Esophagus squamous epithelium (tissue), 5 donors: ENCODE data around the gene TNS1. TPM values are rescaled to one million over a fixed set of nuclear protein-coding genes. Genes with fewer than 3 reads are reported as not detected.

Source experiments
- DNase-seq: peaks from one replicate; lab custom pipeline; 2025; lab: John Stamatoyannopoulos, UW
- H3K27ac ChIP-seq, 4 donors: fragments of 200-600 bp; sonication (generic); one replicate each; pipeline ENCODE4 v1.5.1; 2016 to 2019; ENCODE audit warnings: mild to moderate bottlenecking in 1 of 4
- H3K27me3 ChIP-seq, 4 donors: fragments of 200-600 bp; sonication (generic); 1 replicate in 3 of 4; 2 replicates in 1 of 4; pipeline versions ENCODE4 v1.5.1 to v1.6.0; 2017 to 2021; ENCODE audit warnings: antibody characterized with exemption in 1 of 4
- H3K36me3 ChIP-seq, 3 donors: fragments of 200-600 bp; sonication (generic); one replicate each; pipeline ENCODE4 v1.5.1; 2016 to 2019
- H3K4me1 ChIP-seq, 3 donors: fragments of 200-600 bp; sonication (generic); one replicate each; pipeline ENCODE4 v1.5.1; 2017 to 2019
- H3K4me3 ChIP-seq, 4 donors: fragments of 200-600 bp; sonication (generic); 1 replicate in 3 of 4; 2 replicates in 1 of 4; pipeline ENCODE4 v1.5.1; 2016 to 2019; ENCODE audit warnings: mild to moderate bottlenecking in 2 of 4, moderate library complexity in 1 of 4
- H3K9me3 ChIP-seq, 3 donors: fragments of 200-600 bp; sonication (generic); one replicate each; pipeline ENCODE4 v1.5.1; 2016 to 2019
- CTCF ChIP-seq, 6 experiments: fragments of 450-650 bp in 4 of 6; fragments of 200-600 bp in 2 of 6; sonication (generic) in 2 of 6; IDR thresholded peaks; one replicate each; pipeline ENCODE4 v1.5.1; 2016 to 2019; ENCODE audit warnings: antibody characterized with exemption in 6 of 6, mild to moderate bottlenecking in 4 of 6, moderate library complexity in 4 of 6
- POLR2A ChIP-seq, 4 donors: fragments of 450-650 bp; IDR thresholded peaks; one replicate each; pipeline ENCODE4 v1.6.1; 2017; ENCODE audit warnings: antibody characterized with exemption in 4 of 4, mild to moderate bottlenecking in 4 of 4, moderate library complexity in 3 of 4
- WGBS, 2 donors: methylation state at CpG; one replicate each; pipeline ENCODE4 v1.1.5; 2018; 5-methylcytosine and 5-hydroxymethylcytosine counted together
- intact Hi-C: fragments of 100-400 bp; cut with DNase I; formaldehyde crosslinking; loops from one replicate; pipeline ENCODE4 v1.15.0; 2022
- total RNA-seq, 4 donors: library from RNA; depleted of rRNA; stranded (reverse); fragments of >200 nt; gene quantifications; one replicate each; pipeline ENCODE4 v1.1.0, GENCODE V29; 2016
- donor health status: DM: yes; HTN: yes; CAD: no.

The TNS1 gene
- total RNA-seq, 4 donors from 2014 or later = 34.7 to 201 (median 59.2) TPM

GRCh38 chr2:217942731-217943335 lies 60.0 kb downstream of the TNS1 start:
- DNase-seq = no peak
- Histone ChIP-seq H3K36me3 (peaks cover 0 to 5% (median 0%) of the 10 kb centered on the region in 3 donors), H3K4me1 (peaks cover 23 to 91% (median 32%) of the 10 kb centered on the region in 3 donors), H3K4me3 (peak overlapping the region; percentile 30 to 72 (median 58)), H3K27ac (peak overlapping the region; percentile 61 to 95 (median 92)), H3K9me3 (no peaks in the 10 kb centered on the region), H3K27me3 (no peaks in the 10 kb centered on the region)
- no peak for TF ChIP-seq POLR2A (IDR thresholded peaks at IDR 0.05)
- TF ChIP-seq CTCF (IDR thresholded peaks at IDR 0.05) = no peak
- intact Hi-C loops = no loop called here
- WGBS, 2 donors = 33 to 50% methylated on average over 1 to 2 of the region's 3 CpGs

DNA sequence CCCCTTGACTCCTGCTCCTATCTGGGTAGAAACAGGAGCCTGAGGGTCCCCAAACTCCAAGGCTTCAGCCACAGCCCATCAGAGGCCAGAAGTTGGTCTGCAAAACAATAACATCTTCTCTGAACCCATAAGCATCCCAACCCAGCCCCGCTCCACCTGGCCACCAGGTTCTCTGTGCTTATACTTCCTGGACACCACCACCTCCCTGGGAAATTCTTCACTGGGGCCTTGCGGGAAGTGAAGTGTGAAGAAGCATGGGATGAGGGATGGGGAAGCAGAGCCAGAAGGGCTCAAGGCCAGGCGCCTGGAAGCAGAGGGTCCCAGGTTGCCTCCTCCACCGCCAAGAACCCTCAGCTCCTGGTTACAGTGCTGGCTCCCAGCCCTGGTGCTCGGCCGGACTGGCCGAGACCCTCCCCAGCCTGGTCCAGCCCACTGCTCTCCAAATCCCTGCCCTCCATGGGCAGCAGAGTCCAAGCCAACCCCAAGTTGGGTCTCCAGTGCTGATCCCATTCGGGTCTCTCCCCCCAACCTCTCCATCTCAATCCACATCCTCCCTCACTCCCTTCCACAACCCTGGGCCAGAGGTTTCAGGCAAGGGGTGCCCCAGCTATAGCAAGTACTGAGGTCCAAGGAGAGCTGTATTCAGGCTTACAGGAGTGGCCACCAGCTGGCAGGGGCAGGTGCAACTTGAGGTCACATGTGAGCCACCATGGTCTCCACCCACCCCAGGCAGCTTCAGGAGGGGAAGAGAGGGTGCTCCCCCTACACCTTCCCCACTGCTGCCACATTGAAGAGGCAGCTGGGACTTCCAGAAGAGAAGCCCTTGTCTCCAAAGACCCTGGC lies 60.7 kb downstream of the TNS1 start:
- 29 to 70% methylated on average over 1 to 8 of the region's 8 CpGs for WGBS, 2 donors
- Histone ChIP-seq H3K27ac (peak overlapping the region; percentile 61 to 95 (median 92)), H3K4me1 (peaks cover 29 to 93% (median 35%) of the 10 kb centered on the region in 3 donors), H3K27me3 (no peaks in the 10 kb centered on the region), H3K4me3 (peak overlapping the region; percentile 30 to 72 (median 58)), H3K9me3 (no peaks in the 10 kb centered on the region), H3K36me3 (peaks cover 0 to 5% (median 0%) of the 10 kb centered on the region in 3 donors)
- TF ChIP-seq CTCF (IDR thresholded peaks at IDR 0.05) (no peak), POLR2A (IDR thresholded peaks at IDR 0.05) (no peak)
- no peak for DNase-seq
- intact Hi-C loops = no loop called here

DNA sequence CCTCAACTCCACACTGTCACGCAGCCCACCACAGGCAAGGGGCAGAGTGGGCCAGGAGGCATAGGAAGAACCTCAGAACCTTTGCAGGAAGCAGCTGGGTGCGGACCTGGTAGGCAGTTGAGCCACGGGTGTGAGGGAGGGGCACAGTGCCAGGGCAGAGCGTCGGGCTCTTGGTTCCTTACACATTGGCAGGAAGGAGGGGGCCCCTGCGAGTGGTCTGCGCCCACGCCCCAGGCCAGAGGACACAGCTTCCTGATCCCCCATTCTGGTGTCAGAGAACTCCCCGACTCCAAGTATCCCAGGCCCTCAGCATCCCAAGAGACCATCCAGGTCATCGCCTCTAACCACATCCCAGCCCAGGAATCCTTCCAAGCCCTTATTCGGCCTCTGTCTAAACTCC lies 61.5 kb downstream of the TNS1 start:
- H3K27ac ChIP-seq = peak overlapping the region; percentile 61 to 95 (median 92)
- DNase-seq = no peak
- no peaks in the 10 kb centered on the region for H3K9me3 ChIP-seq
- H3K4me3 ChIP-seq = peak overlapping the region; percentile 30 to 72 (median 58)
- intact Hi-C loops = no loop called here
- H3K4me1 ChIP-seq = peaks cover 37 to 98% (median 43%) of the 10 kb centered on the region in 3 donors
- WGBS, 2 donors = 52 to 62% methylated on average over 3 to 8 of the region's 11 CpGs
- H3K36me3 ChIP-seq = peaks cover 0 to 5% (median 0%) of the 10 kb centered on the region in 3 donors
- TF ChIP-seq POLR2A (IDR thresholded peaks at IDR 0.05) (no peak), CTCF (IDR thresholded peaks at IDR 0.05) (no peak)
- no peaks in the 10 kb centered on the region for H3K27me3 ChIP-seq

DNA sequence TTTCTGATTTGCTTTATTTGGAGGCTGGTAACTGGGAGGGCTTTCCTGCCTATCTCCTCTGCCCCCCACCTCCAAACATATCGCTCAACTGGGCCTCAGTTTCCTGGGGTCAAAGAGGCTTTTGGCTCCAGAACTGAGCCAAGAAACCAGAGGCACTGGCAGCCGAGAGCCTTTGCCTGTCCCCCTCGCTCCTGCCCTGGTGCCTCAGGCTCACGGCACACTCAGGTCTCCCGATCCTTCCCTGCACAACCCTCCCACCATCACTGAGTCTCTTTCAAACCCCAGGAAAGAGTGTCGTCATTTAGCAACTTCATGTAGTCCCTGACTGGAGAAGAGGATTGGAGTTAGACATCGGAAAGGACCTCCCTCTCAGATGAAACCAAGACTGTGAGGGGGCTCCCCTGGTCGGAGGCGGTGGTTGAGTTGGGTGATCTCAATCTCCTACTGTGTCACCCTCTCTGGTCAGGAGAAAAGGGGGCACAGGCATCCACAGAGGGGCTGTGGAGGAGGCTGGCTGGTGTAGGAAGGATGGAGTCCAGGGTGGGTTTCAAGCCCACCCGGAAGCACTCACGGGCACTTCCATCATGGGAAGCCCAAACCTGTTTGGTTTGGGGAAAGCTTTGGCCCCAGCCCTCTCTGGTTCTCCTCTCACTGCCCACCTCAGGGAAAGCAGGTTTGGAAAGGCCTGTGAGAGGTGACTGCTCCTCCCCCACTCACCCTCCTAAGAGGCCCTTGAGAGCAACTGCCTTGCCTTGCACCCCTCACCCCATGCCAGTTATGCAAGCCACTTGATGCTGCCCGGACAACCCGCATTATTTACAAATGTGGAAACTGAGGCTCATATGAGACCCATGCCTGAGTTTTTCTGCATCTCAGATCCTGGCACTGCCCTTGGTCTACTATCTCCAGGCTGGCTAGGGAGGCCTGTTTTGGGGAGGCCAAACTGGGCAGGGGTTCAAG lies 62.3 kb downstream of the TNS1 start:
- peak overlapping the region; percentile 61 to 95 (median 92) for H3K27ac ChIP-seq
- TF ChIP-seq POLR2A (IDR thresholded peaks at IDR 0.05) (no peak), CTCF (IDR thresholded peaks at IDR 0.05) (no peak)
- WGBS, 2 donors = 64 to 84% methylated on average over 11 of the region's 13 CpGs
- intact Hi-C loops = no loop called here
- H3K4me3 ChIP-seq = peak overlapping the region; percentile 30 to 72 (median 58)
- no peaks in the 10 kb centered on the region for H3K9me3 ChIP-seq
- H3K27me3 ChIP-seq = no peaks in the 10 kb centered on the region
- peaks cover 0 to 5% (median 0%) of the 10 kb centered on the region in 3 donors for H3K36me3 ChIP-seq
- H3K4me1 ChIP-seq = peaks cover 38 to 99% (median 48%) of the 10 kb centered on the region in 3 donors
- DNase-seq = no peak
